Colon (tissue), 2 donors: ENCODE data around the gene IKZF4.
"Not testable (repeated sequence)": the region's sequence is repeated elsewhere in the genome, so short reads cannot be mapped to it uniquely, and the experiment has no call there.

ENCODE experiments used
- FAIRE-seq: peaks from 2 replicates; lab custom pipeline; 2012; peaks lifted over from hg19 to GRCh38; lab: Jason Lieb, UNC
- donor health status: control.
- donor health status: control.

The IKZF4 gene

DNA sequence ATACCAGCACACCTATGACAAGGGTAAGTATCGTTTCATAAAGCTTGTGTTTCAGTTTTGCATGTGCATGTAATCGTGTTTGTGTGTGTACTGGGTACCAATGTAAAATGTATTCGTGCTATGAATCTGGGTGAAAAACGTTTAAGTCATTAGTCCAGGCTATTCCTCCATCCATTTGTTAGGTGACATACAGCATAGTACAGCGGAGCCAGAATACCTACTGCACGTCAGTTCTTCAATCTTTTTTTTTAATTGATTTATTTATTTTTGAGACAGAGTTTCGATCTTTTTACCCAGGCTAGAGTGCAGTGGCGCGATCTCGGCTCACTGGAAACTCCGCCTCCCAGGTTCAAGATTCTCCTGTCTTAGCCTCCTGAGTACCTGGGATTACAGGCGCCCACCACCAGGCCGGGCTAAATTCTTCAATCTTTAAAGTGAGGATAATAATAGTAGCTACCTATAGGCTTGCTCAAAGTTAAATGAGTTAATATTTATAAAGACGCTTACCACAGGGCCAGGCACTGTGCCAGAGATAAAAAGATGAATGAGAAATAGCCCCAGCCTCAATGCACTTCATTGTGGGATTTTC, 20.2 kb downstream of the IKZF4 start:
- no peak for FAIRE-seq

DNA sequence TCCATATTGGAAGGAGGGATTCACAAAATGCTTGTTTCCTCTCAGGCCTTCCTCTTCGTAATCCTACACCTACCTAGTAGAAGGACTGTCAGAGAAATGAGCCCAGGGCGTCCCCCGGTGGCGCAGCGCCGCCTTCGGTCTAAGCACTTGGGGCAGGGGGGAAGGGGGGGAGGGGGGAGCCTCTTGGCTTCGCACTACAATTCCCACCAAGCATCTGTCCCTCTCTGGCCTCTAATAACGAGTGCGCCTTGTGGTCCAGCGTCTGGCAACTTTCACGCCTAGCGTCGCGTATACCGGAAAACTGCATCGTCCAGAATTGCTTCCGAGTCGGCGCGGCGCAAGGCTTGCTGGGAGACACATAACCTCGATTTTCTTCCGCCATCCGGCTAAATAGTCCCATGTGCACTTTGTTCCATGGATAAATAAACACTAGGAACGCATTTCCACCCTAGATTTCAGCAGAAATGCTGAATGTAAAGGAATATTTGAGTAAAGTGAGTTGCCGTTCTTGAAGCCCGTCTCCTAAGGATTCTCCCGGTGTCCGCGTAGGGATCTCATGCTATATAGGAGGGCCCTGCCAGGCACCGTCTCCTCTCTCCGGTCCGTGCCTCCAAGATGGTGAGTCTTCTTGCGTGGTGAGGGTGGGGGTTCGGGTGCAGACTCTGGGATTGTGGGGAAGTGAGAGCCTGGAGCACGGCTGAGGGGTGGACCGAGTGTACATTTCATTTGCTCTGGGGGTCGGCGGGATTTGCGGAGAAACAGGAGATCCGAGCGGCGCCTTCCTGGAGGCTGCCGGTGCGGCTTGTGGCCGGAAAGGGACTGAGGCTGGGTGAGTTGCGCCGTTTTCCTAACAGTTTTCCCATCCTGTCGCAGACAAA, 20.9 kb downstream of the IKZF4 start, which contains the start of gene RPS26:
Gene RPS26 (plus strand): TSS at position 367 of the 878 bp plus-strand sequence. CDS start 249 bp downstream, at position 616.
- FAIRE-seq = no peak

GRCh38 chr12:56042430-56042813, 21.6 kb downstream of the IKZF4 start:
- FAIRE-seq = not testable (repeated sequence)

GRCh38 chr12:56042843-56043242, 22.0 kb downstream of the IKZF4 start:
- FAIRE-seq = no peak

- FAIRE-seq = no peak
These were observed 25.4 kb downstream of the IKZF4 start for GRCh38 chr12:56046027-56046780.

GRCh38 chr12:56053407-56053893, 32.6 kb downstream of the IKZF4 start:
- no peak for FAIRE-seq

- not testable (repeated sequence) for FAIRE-seq
These were observed 39.1 kb downstream of the IKZF4 start for GRCh38 chr12:56059964-56060363.

- FAIRE-seq = no peak
These were observed 41.1 kb downstream of the IKZF4 start for GRCh38 chr12:56061982-56062381.

- no peak for FAIRE-seq
These were observed 42.2 kb downstream of the IKZF4 start for GRCh38 chr12:56062996-56063395.

GRCh38 chr12:56071648-56072047, 50.8 kb downstream of the IKZF4 start:
- no peak for FAIRE-seq

GRCh38 chr12:56074396-56074795, 53.6 kb downstream of the IKZF4 start:
- FAIRE-seq = no peak

GRCh38 chr12:56077966-56078365, 57.1 kb downstream of the IKZF4 start:
- not testable (repeated sequence) for FAIRE-seq

DNA sequence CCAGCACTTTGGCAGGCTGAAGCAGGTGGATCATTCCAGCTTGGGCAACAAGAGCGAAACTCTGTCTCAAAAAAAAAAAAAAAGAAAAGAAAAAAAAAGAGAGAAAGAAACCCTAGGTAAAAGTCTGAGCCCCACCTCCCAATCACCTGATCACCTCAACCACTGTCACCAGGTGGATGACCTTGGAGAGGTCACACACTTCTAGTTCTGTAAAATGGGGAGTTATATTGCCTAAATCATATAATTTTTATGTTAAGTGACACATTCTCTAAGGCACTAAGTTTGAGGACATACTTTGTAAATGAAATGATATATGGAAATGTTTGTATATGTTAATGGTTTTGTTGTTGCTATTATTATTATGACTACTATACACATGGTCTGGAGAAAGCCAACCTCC, 57.6 kb downstream of the IKZF4 start:
- FAIRE-seq = no peak

DNA sequence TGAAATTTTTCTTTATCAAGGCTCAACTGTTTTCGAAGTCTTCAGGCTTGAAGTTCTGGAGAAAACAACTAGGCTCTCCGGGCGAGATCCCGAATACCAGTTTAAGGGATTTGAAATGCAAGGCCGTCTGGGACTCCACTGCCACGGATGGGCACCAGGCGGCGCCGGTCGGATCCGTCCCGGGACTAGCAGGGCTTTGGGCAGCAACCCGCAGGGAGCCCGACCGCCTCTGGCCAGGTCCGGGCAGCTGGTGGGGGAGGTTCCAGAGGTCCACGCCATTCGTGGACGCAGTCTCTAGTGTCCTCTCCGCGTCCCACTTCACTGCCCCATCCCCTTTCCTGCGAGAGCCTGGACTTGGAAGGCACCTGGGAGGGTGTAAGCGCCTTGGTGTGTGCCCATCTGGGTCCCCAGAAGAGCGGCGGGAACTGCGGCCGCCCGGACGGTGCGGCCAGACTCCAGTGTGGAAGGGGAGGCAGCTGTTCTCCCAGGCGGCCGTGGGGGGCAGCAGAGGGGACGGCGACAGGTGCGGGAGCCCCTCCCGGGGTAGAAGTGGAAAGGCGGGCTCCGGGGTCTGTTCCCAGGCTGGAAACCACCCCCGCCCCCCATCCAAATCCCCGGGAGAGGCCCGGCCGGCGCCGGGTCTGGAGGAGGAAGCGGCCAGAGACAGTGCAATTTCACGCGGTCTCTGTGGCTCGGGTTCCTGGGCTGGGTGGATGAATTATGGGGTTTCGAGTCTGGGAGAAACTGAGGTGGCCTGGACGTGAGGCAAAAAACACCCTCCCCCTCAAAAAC, 58.3 kb downstream of the IKZF4 start:
- no peak for FAIRE-seq

- FAIRE-seq = no peak
These were observed 59.1 kb downstream of the IKZF4 start, which contains the start of gene ERBB3 for GRCh38 chr12:56079723-56080555. Gene ERBB3 (plus strand): TSS chr12:56080165. CDS start chr12:56080301, 136 bp downstream.

DNA sequence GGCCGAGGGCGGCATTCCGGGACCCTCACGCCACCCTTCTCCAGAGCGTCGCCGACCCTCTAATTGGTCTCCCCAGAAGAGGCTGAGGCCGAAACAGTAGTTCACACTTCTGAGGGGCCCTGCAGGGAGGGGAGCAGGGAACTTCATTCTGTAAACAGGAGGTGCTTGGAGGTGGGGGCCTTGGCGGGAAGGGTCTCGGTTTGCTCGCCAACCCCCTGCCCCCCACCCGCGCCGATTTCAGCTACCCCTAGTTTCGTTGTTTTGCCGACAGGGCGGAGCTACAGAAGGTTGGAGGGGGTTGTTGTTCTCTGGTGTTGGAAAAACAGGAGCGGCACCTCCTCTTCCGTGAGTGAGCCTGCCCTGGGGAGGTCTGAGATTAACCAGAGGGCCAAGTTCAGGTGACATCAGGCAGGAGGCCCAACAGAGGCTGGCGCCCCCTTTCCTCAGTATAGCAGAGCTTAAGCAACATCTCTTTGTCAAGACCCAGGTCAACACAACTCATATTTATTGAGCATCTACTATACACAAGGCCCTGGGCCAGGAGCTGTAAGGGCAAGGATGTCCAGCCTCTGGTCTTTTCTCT, 59.8 kb downstream of the IKZF4 start:
- FAIRE-seq = no peak

- FAIRE-seq = no peak
These were observed 60.8 kb downstream of the IKZF4 start for GRCh38 chr12:56081393-56082347.

DNA sequence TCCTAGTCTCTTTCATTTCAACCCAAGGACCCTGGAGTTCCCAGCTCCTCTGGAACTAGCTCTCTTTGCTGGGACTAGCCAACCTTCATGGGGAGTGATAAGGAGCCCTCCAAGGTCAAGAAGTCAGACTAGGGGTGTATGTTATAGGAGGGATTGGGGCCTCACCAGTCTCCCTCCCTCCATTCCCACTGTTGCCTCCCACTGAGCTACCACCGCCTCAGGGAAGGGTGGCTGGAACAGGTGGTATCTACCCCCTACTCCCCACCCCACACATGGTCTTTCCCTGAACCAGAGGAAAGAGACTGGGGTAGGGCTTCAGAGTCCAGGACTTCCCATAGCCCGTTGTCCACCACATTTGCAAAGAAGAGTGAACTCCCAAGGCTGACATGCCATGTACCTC, 61.5 kb downstream of the IKZF4 start:
- no peak for FAIRE-seq

DNA sequence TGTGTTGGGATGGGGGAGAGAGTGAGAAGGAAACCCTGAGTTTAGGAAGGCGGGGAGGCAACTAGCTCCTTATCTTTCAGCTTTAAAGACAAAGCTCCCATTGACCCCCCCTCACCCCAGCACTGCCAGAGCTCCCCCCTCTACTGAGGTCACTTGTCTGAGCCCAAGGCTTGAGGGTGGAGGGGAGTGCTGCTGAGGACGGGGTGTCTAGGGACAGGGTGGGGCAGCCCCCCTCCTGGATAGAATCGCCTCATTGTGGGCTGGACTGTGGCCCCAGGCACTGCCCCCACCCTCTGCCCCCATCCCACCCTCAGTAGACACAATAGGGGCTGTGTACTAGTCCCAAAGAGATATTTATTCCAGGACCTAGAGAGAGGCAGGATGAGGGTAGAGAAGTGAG, 62.1 kb downstream of the IKZF4 start:
- FAIRE-seq = no peak
